Esophagus muscularis mucosa (tissue), 4 donors: ENCODE data around the gene ATP6V1B1.

Experiments used
- EP300 ChIP-seq: sonication (generic); formaldehyde crosslinking; IDR thresholded peaks from one replicate; pipeline ENCODE4 v1.6.1; 2017; ENCODE audit warnings: antibody characterized with exemption
- POLR2A ChIP-seq: fragments of 450-650 bp; IDR thresholded peaks from one replicate; pipeline ENCODE4 v1.6.1; 2017; ENCODE audit warnings: antibody characterized with exemption, moderate library complexity, mild to moderate bottlenecking, low read depth
- POLR2AphosphoS5 ChIP-seq, 2 donors: sonication (generic); formaldehyde crosslinking; IDR thresholded peaks; one replicate each; pipeline ENCODE4 v1.6.1; 2017; ENCODE audit warnings: antibody characterized with exemption in 2 of 2
- TF ChIP-seq, protein P1 (sequence below), 3 experiments: fragments of 200-600 bp in 2 of 3; fragments of 450-650 bp in 1 of 3; sonication (generic) in 2 of 3; IDR thresholded peaks; one replicate each; pipeline ENCODE4 v1.5.1; 2017 to 2019; ENCODE audit warnings: antibody characterized with exemption in 3 of 3, mild to moderate bottlenecking in 2 of 3, moderate library complexity in 1 of 3

DNA sequence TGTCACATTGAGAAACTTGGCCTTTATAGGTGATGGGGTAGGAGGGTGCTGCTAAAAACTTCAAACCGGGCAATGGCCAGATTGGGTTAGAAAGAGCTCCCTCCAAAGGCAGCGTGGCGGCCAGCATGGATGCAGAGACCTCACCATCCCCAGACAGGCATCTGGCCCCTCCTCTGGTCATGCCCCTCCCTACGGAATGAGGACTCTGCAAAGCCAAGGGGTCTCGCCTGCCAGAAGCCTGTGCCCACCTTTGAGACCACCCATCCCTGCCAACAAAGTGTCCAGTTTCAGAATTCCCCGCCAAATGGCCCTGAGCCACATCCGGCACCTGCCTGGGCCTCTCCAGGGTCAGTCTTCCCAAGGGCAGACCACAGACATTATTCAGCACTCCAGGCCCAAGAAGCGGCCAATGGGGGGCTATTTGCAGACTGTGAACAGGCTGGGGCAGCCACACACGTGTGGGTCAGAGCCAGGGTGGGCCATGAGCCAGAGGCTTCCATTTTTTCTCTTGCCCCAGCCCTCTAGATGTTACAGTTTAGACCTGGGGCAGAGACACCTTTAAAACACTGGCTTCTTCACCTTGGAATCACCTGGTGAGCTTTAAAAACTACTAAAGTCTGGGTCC lies 4.2 kb upstream of the ATP6V1B1 start:
- TF ChIP-seq POLR2A (no peak), POLR2AphosphoS5 (IDR thresholded peaks at IDR 0.05) (no peak), EP300 (no peak)
- TF ChIP-seq, protein P1, sequence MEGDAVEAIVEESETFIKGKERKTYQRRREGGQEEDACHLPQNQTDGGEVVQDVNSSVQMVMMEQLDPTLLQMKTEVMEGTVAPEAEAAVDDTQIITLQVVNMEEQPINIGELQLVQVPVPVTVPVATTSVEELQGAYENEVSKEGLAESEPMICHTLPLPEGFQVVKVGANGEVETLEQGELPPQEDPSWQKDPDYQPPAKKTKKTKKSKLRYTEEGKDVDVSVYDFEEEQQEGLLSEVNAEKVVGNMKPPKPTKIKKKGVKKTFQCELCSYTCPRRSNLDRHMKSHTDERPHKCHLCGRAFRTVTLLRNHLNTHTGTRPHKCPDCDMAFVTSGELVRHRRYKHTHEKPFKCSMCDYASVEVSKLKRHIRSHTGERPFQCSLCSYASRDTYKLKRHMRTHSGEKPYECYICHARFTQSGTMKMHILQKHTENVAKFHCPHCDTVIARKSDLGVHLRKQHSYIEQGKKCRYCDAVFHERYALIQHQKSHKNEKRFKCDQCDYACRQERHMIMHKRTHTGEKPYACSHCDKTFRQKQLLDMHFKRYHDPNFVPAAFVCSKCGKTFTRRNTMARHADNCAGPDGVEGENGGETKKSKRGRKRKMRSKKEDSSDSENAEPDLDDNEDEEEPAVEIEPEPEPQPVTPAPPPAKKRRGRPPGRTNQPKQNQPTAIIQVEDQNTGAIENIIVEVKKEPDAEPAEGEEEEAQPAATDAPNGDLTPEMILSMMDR (IDR thresholded peaks at IDR 0.05): no peak
